GM12878 (cell line): Measurements from ENCODE around the gene GPR176.

ENCODE experiments used
- BHLHE40 ChIP-seq, 2 experiments: fragments of 450-650 bp in 1 of 2; IDR thresholded peaks; 2 replicates each; pipeline ENCODE4 v1.6.1; 2011 to 2017; ENCODE audit warnings: low read depth in 2 of 2, borderline replicate concordance in 1 of 2, improper control_type of control experiment in 1 of 2, low read length in 1 of 2, mild to moderate bottlenecking in 1 of 2
- CBX5 ChIP-seq: sonication (generic); IDR thresholded peaks from 2 replicates; pipeline ENCODE4 v1.6.1; 2016; ENCODE audit warnings: low read depth, moderate library complexity, mild to moderate bottlenecking, inconsistent platforms
- CTCF ChIP-seq, 3 experiments: IDR thresholded peaks in 2 of 3; conservative IDR thresholded peaks in 1 of 3; 2 replicates each; pipeline ENCODE4 v1.5.1; 2011; ENCODE audit warnings: low read depth in 3 of 3, low read length in 3 of 3, mild to moderate bottlenecking in 3 of 3, control low read depth in 2 of 3, moderate library complexity in 2 of 3, inconsistent platforms in 1 of 3, mixed read lengths in 1 of 3; ENCODE audit not compliant: control insufficient read depth in 2 of 3, insufficient read depth in 1 of 3; ENCODE audit errors: extremely low read depth in 1 of 3
- EZH2 ChIP-seq: IDR thresholded peaks from 2 replicates; pipeline ENCODE4 v1.6.1; 2012; ENCODE audit warnings: low read depth, mild to moderate bottlenecking, control low read depth, inconsistent platforms, low read length, borderline replicate concordance; ENCODE audit not compliant: control insufficient read depth
- NFYB ChIP-seq: IDR thresholded peaks from 2 replicates; pipeline ENCODE4 v1.6.1; 2011; ENCODE audit warnings: low read depth, mild to moderate bottlenecking, low read length, improper control_type of control experiment, moderate library complexity; ENCODE audit not compliant: insufficient read depth
- POLR2A ChIP-seq: IDR thresholded peaks from 2 replicates; pipeline ENCODE4 v1.6.1; 2011; ENCODE audit warnings: low read depth, mild to moderate bottlenecking, low read length
- POLR2AphosphoS5 ChIP-seq: IDR thresholded peaks from 2 replicates; pipeline ENCODE4 v1.6.1; 2011; ENCODE audit warnings: mild to moderate bottlenecking, low read length, inconsistent platforms
- RAD51 ChIP-seq: fragments of 450-650 bp; IDR thresholded peaks from 2 replicates; pipeline ENCODE4 v1.6.1; 2016; ENCODE audit warnings: moderate library complexity, mild to moderate bottlenecking, inconsistent platforms
- TAF1 ChIP-seq: IDR thresholded peaks from 2 replicates; pipeline ENCODE4 v1.6.1; 2011; ENCODE audit warnings: mild to moderate bottlenecking, low read depth, low read length, borderline replicate concordance
- YY1 ChIP-seq: IDR thresholded peaks from 2 replicates; pipeline ENCODE4 v1.6.1; 2011; ENCODE audit warnings: low read depth, mild to moderate bottlenecking, low read length

GRCh38 chr15:39804026-39804425 lies 116.0 kb downstream of the GPR176 start:
- TF ChIP-seq CTCF (IDR thresholded peaks at IDR 0.05 in 2 of 3, conservative IDR thresholded peaks at IDR 0.05 in 1 of 3; ENCODE audit: control insufficient read depth in 2 of 3, extremely low read depth in 1 of 3, insufficient read depth in 1 of 3, low read depth in 3 of 3, low read length in 3 of 3) (no peak), POLR2A (no peak), NFYB (no peak), EZH2 (no peak), BHLHE40 (IDR thresholded peaks at IDR 0.05; ENCODE audit: borderline replicate concordance in 1 of 2, low read depth in 2 of 2, low read length in 1 of 2) (no peak), CBX5 (no peak), TAF1 (no peak), YY1 (no peak), POLR2AphosphoS5 (no peak), RAD51 (no peak)
